ENCODE results near the gene ELP4.

Gene ELP4

GRCh38 chr11:31788085-31788484, 278.5 kb downstream of the ELP4 start:
- Histone ChIP-seq H3K9me2 (replicated peaks; ENCODE audit: insufficient read depth, low read length) (no peaks in the 10 kb centered on the region), H3K4me2 (ENCODE audit: low read depth, low read length, poor library complexity, severe bottlenecking) (no peak overlapping the region), H2AFZ (ENCODE audit: low read depth, low read length, severe bottlenecking) (no peak overlapping the region), H3F3A (ENCODE audit: insufficient read depth) (no peaks in the 10 kb centered on the region), H3K79me2 (ENCODE audit: insufficient read depth, low read length) (no peaks in the 10 kb centered on the region), H3K27me3 (ENCODE audit: low read length) (no peaks in the 10 kb centered on the region), H3K36me3 (ENCODE audit: low read length) (no peaks in the 10 kb centered on the region), H3K9ac (ENCODE audit: low read length) (no peak overlapping the region), H3K27ac (ENCODE audit: low read depth, low read length) (no peak overlapping the region), H4K20me1 (ENCODE audit: low read depth, low read length) (no peaks in the 10 kb centered on the region), H3K9me3 (ENCODE audit: insufficient read depth, low read length) (no peaks in the 10 kb centered on the region), H3K4me3 (ENCODE audit: insufficient read depth, low read length, poor library complexity, severe bottlenecking) (no peak overlapping the region)
- TF ChIP-seq CTCF (IDR thresholded peaks at IDR 0.05; ENCODE audit: insufficient read depth, low read length, poor library complexity, severe bottlenecking) (no peak), EZH2phosphoT487 (conservative IDR thresholded peaks at IDR 0.05; ENCODE audit: low read length) (no peak)

DNA sequence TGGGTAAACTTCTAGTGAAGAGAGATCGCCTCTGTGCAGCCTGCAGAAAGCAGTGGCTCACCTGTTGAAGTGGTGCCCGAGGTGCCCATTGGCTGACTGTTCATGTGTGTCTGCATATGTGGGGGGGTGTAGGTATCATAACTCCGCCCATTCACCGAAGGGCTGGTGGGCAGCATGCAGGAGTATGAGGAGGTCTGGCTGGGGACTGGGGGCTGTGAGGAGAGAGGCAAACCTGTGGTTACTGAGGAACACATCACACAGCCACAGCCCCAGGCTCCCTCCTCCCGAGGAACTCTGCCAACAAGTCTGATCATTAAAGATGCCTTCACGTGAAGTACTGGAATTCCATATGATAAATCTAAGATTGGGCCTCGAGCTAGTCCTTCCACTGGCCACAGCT, 281.1 kb downstream of the ELP4 start:
- Histone ChIP-seq H3K27me3 (ENCODE audit: low read length) (no peaks in the 10 kb centered on the region), H3K27ac (ENCODE audit: low read depth, low read length) (no peak overlapping the region), H3K79me2 (ENCODE audit: insufficient read depth, low read length) (no peaks in the 10 kb centered on the region), H3K9ac (ENCODE audit: low read length) (no peak overlapping the region), H3K9me2 (replicated peaks; ENCODE audit: insufficient read depth, low read length) (no peaks in the 10 kb centered on the region), H4K20me1 (ENCODE audit: low read depth, low read length) (no peaks in the 10 kb centered on the region), H2AFZ (ENCODE audit: low read depth, low read length, severe bottlenecking) (no peak overlapping the region), H3K4me3 (ENCODE audit: insufficient read depth, low read length, poor library complexity, severe bottlenecking) (no peak overlapping the region), H3F3A (ENCODE audit: insufficient read depth) (no peaks in the 10 kb centered on the region), H3K4me2 (ENCODE audit: low read depth, low read length, poor library complexity, severe bottlenecking) (no peak overlapping the region), H3K9me3 (ENCODE audit: insufficient read depth, low read length) (no peaks in the 10 kb centered on the region), H3K36me3 (ENCODE audit: low read length) (no peaks in the 10 kb centered on the region)
- TF ChIP-seq CTCF (IDR thresholded peaks at IDR 0.05; ENCODE audit: insufficient read depth, low read length, poor library complexity, severe bottlenecking) (no peak), EZH2phosphoT487 (conservative IDR thresholded peaks at IDR 0.05; ENCODE audit: low read length) (no peak)

DNA sequence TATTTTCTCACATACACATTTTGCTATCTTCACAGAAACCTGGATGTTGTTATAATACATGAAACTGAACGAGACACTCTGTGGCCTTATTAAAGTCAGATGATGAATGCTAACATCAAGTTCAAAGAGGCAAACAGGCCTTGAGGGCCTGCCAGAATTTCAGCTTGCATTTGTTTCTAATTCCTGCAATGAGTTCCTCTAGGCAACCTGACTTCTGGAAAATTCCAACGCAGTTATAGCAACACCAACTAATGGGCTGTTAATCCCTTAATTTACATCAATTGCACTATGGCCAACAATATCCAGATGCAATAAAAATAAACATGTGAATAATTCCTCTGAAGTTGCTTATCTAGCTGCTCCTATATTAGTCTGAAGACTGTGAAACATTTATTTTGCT, 282.5 kb downstream of the ELP4 start:
- no peak overlapping the region for H2AFZ ChIP-seq (ENCODE audit: low read depth, low read length, severe bottlenecking)
- no peak overlapping the region for H3K4me3 ChIP-seq (ENCODE audit: insufficient read depth, low read length, poor library complexity, severe bottlenecking)
- no peaks in the 10 kb centered on the region for H3K27me3 ChIP-seq (ENCODE audit: low read length)
- no peak overlapping the region for H3K9ac ChIP-seq (ENCODE audit: low read length)
- no peaks in the 10 kb centered on the region for H3K9me2 ChIP-seq (replicated peaks; ENCODE audit: insufficient read depth, low read length)
- H3K36me3 ChIP-seq (ENCODE audit: low read length): no peaks in the 10 kb centered on the region
- H3K9me3 ChIP-seq (ENCODE audit: insufficient read depth, low read length): no peaks in the 10 kb centered on the region
- H3F3A ChIP-seq (ENCODE audit: insufficient read depth): no peaks in the 10 kb centered on the region
- no peak overlapping the region for H3K27ac ChIP-seq (ENCODE audit: low read depth, low read length)
- no peaks in the 10 kb centered on the region for H3K79me2 ChIP-seq (ENCODE audit: insufficient read depth, low read length)
- H4K20me1 ChIP-seq (ENCODE audit: low read depth, low read length): no peaks in the 10 kb centered on the region
- no peak overlapping the region for H3K4me2 ChIP-seq (ENCODE audit: low read depth, low read length, poor library complexity, severe bottlenecking)
- no peak for TF ChIP-seq EZH2phosphoT487 (conservative IDR thresholded peaks at IDR 0.05; ENCODE audit: low read length)
- no peak for TF ChIP-seq CTCF (IDR thresholded peaks at IDR 0.05; ENCODE audit: insufficient read depth, low read length, poor library complexity, severe bottlenecking)

DNA sequence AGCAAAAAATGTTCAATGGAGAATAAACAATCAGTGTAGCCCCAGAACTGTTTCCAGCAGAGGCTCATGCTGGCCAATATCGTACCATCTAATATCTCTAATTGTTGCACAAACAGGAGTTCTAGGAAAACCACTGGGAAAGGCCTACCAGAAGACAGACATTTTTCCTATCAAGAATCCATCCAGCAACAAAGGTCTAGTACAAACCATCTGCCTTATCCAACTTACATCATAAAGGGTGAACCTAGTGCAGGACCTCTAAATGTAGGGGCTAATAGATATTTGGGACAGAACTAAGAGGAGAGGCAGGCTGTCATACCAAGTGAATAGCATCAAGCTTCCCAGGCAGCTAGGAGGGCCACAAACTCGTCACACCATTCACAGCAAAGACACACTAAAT, 282.9 kb downstream of the ELP4 start:
- H3K9me3 ChIP-seq (ENCODE audit: insufficient read depth, low read length): no peaks in the 10 kb centered on the region
- no peak overlapping the region for H3K4me3 ChIP-seq (ENCODE audit: insufficient read depth, low read length, poor library complexity, severe bottlenecking)
- H3K9me2 ChIP-seq (replicated peaks; ENCODE audit: insufficient read depth, low read length): no peaks in the 10 kb centered on the region
- H3K79me2 ChIP-seq (ENCODE audit: insufficient read depth, low read length): no peaks in the 10 kb centered on the region
- H3K27ac ChIP-seq (ENCODE audit: low read depth, low read length): no peak overlapping the region
- no peak overlapping the region for H2AFZ ChIP-seq (ENCODE audit: low read depth, low read length, severe bottlenecking)
- TF ChIP-seq CTCF (IDR thresholded peaks at IDR 0.05; ENCODE audit: insufficient read depth, low read length, poor library complexity, severe bottlenecking): no peak
- TF ChIP-seq EZH2phosphoT487 (conservative IDR thresholded peaks at IDR 0.05; ENCODE audit: low read length): no peak
- no peak overlapping the region for H3K9ac ChIP-seq (ENCODE audit: low read length)
- no peaks in the 10 kb centered on the region for H3K27me3 ChIP-seq (ENCODE audit: low read length)
- no peak overlapping the region for H3K4me2 ChIP-seq (ENCODE audit: low read depth, low read length, poor library complexity, severe bottlenecking)
- H3K36me3 ChIP-seq (ENCODE audit: low read length): no peaks in the 10 kb centered on the region
- H4K20me1 ChIP-seq (ENCODE audit: low read depth, low read length): no peaks in the 10 kb centered on the region
- no peaks in the 10 kb centered on the region for H3F3A ChIP-seq (ENCODE audit: insufficient read depth)

All from SU-DHL-6 (cell line).